Right lobe of liver (tissue), 6 donors: ENCODE data around the gene ALOX5. TPM values are rescaled to one million over a fixed set of nuclear protein-coding genes. Genes with fewer than 3 reads are reported as not detected.
"Not testable (repeated sequence)": the region's sequence is repeated elsewhere in the genome, so short reads cannot be mapped to it uniquely, and the experiment has no call there.

ENCODE experiments used
- ATAC-seq, 4 donors: fragments of 200-7000 bp; cut with Tn5 transposase; one replicate each; pipeline ENCODE4 v1.9.1; 2020; ENCODE audit warnings: mild to moderate bottlenecking in 4 of 4, moderate library complexity in 4 of 4
- DNase-seq, 3 donors: peaks; one replicate each; pipeline ENCODE4 v3.0.0-alpha.2; 2020
- H3K27ac ChIP-seq, 3 donors: fragments of 200-600 bp; one replicate each; pipeline ENCODE4 v1.8.0; 2022
- H3K27me3 ChIP-seq, 2 donors: fragments of 200-600 bp; one replicate each; pipeline ENCODE4 v1.8.0; 2022
- H3K36me3 ChIP-seq, 4 donors: fragments of 200-600 bp; sonication (generic) in 1 of 4; one replicate each; pipeline versions ENCODE4 v1.5.1 to v1.8.0; 2017 to 2022; ENCODE audit warnings: control low read depth in 1 of 4
- H3K4me1 ChIP-seq, 4 donors: fragments of 200-600 bp; sonication (generic) in 1 of 4; one replicate each; pipeline versions ENCODE4 v1.5.1 to v1.8.0; 2017 to 2022; ENCODE audit warnings: control low read depth in 1 of 4
- H3K4me3 ChIP-seq, 3 donors: fragments of 200-600 bp; one replicate each; pipeline ENCODE4 v1.8.0; 2022
- H3K9me3 ChIP-seq, 4 donors: fragments of 200-600 bp; sonication (generic) in 1 of 4; one replicate each; pipeline versions ENCODE4 v1.5.1 to v1.8.0; 2017 to 2022; ENCODE audit warnings: control low read depth in 1 of 4
- CTCF ChIP-seq, 4 donors: fragments of 200-600 bp in 3 of 4; fragments of 450-650 bp in 1 of 4; IDR thresholded peaks; one replicate each; pipeline versions ENCODE4 v1.5.1 to v1.8.0; 2016 to 2022; ENCODE audit warnings: antibody characterized with exemption in 4 of 4, mild to moderate bottlenecking in 2 of 4
- POLR2A ChIP-seq: fragments of 450-650 bp; IDR thresholded peaks from one replicate; pipeline ENCODE4 v1.6.1; 2017; ENCODE audit warnings: antibody characterized with exemption, mild to moderate bottlenecking
- WGBS: methylation state at CpG from one replicate; pipeline ENCODE4 v1.1.6; 2018; ENCODE audit warnings: low coverage, low lambda C conversion rate; ENCODE audit not compliant: insufficient coverage; ENCODE audit errors: missing lambda C conversion rate; 5-methylcytosine and 5-hydroxymethylcytosine counted together
- intact Hi-C, 2 donors: fragments of 100-400 bp; cut with DNase I; formaldehyde crosslinking; loops; one replicate each; pipeline versions ENCODE4 v1.11.2 to v1.14.1; 2022
- total RNA-seq, 6 experiments: library from RNA; depleted of rRNA in 2 of 6; stranded (reverse); fragments of >200 nt in 2 of 6; fragmentation: NEBNext Ultra II Directional in 3 of 6; extraction: Animal tissue kit (Norgen Biotek cat#: 25700) in 3 of 6; gene quantifications; one replicate each; pipeline versions ENCODE4 v1.1.0 to v1.2.4, GENCODE V29; 2016 to 2023
- donor health status: DM: no; HTN: yes; CAD: no.
- donor health status: DM: no; HTN: no; CAD: no.
- donor health status: DM: no; HTN: no; CAD: no.
- donor health status: DM: no; HTN: yes; CAD: no.
- donor health status: DM: no; HTN: yes; CAD: no.

ALOX5 gene
- total RNA-seq, 6 experiments from 2014 or later: 3.1 to 10.9 (median 6.6) TPM

GRCh38 chr10:45480294-45480693 lies 106.3 kb downstream of the ALOX5 start:
- no peak for DNase-seq
- intact Hi-C loops: no loop called here
- no peak overlapping the region for H3K27ac ChIP-seq
- no peaks in the 10 kb centered on the region for H3K36me3 ChIP-seq
- H3K4me3 ChIP-seq: no peak overlapping the region
- no peaks in the 10 kb centered on the region for H3K27me3 ChIP-seq
- no peaks in the 10 kb centered on the region for H3K4me1 ChIP-seq
- ATAC-seq: no peak
- no peak for TF ChIP-seq CTCF (IDR thresholded peaks at IDR 0.05)
- no peak for TF ChIP-seq POLR2A
- 67% methylated on average over 1 of the region's 2 CpGs for WGBS
- H3K9me3 ChIP-seq: no peaks in the 10 kb centered on the region

- H3K9me3 ChIP-seq, H3K4me3 ChIP-seq, DNase-seq, ATAC-seq, H3K27ac ChIP-seq, H3K36me3 ChIP-seq, H3K27me3 ChIP-seq, intact Hi-C loops, H3K4me1 ChIP-seq: not testable (repeated sequence)
- WGBS: 67% methylated on average over 3 of the region's 4 CpGs
Measured at GRCh38 chr10:45481100-45481499, 107.1 kb downstream of the ALOX5 start.

GRCh38 chr10:45483002-45483401 lies 109.0 kb downstream of the ALOX5 start:
- Histone ChIP-seq H3K27me3 (no peaks in the 10 kb centered on the region), H3K4me1 (no peaks in the 10 kb centered on the region), H3K4me3 (no peak overlapping the region), H3K9me3 (no peaks in the 10 kb centered on the region), H3K36me3 (no peaks in the 10 kb centered on the region), H3K27ac (no peak overlapping the region)
- no peak for ATAC-seq
- 90% methylated on average over 3 of the region's 3 CpGs for WGBS
- TF ChIP-seq CTCF (IDR thresholded peaks at IDR 0.05) (no peak), POLR2A (no peak)
- DNase-seq: no peak
- intact Hi-C loops: no loop called here

GRCh38 chr10:45487735-45488134 lies 113.7 kb downstream of the ALOX5 start:
- Histone ChIP-seq H3K36me3 (no peaks in the 10 kb centered on the region), H3K27ac (no peak overlapping the region), H3K4me1 (no peaks in the 10 kb centered on the region), H3K27me3 (no peaks in the 10 kb centered on the region), H3K4me3 (no peak overlapping the region), H3K9me3 (no peaks in the 10 kb centered on the region)
- intact Hi-C loops: no loop called here
- ATAC-seq: no peak
- TF ChIP-seq POLR2A (no peak), CTCF (IDR thresholded peaks at IDR 0.05) (no peak)
- WGBS: 100% methylated on average over 1 of the region's 2 CpGs
- no peak for DNase-seq

GRCh38 chr10:45488365-45488764 lies 114.3 kb downstream of the ALOX5 start:
- ATAC-seq (no peak), DNase-seq (no peak)
- Histone ChIP-seq H3K4me1 (no peaks in the 10 kb centered on the region), H3K4me3 (no peak overlapping the region), H3K27ac (no peak overlapping the region), H3K36me3 (no peaks in the 10 kb centered on the region), H3K9me3 (no peaks in the 10 kb centered on the region), H3K27me3 (no peaks in the 10 kb centered on the region)
- TF ChIP-seq POLR2A (no peak), CTCF (IDR thresholded peaks at IDR 0.05) (no peak)
- 100% methylated on average over 1 of the region's 10 CpGs for WGBS
- intact Hi-C loops: no loop called here
